Activated B cell treated with CpG ODN at 0.5 μM for 24 hours (primary cell): ENCODE results near the gene CDCA4. TPM values are rescaled to one million over a fixed set of nuclear protein-coding genes. Genes with fewer than 3 reads are reported as not detected.

ENCODE experiments used
- ATAC-seq: fragments of 200-7000 bp; cut with Tn5 transposase; one replicate; pipeline ENCODE4 v1.10.0; 2021; ENCODE audit warnings: low read depth, mild to moderate bottlenecking, moderate library complexity
- CTCF ChIA-PET: fragments of 350-600 bp; sonication (Branson Sonifier 250); formaldehyde crosslinking; loops from one replicate; lab custom pipeline; 2021; ENCODE audit warnings: antibody characterized with exemption; lab: Charles Lee
- POLR2A ChIA-PET: fragments of 350-600 bp; sonication (Branson Sonifier 250); formaldehyde crosslinking; loops from one replicate; lab custom pipeline; 2021; ENCODE audit warnings: antibody characterized with exemption; lab: Charles Lee
- DNase-seq: peaks from one replicate; pipeline ENCODE4 v3.0.0; 2022
- H3K27ac Mint-ChIP-seq: one replicate; pipeline ENCODE4 v1.8.0; 2020; ENCODE audit warnings: mixed read lengths
- H3K27me3 Mint-ChIP-seq: one replicate; pipeline ENCODE4 v1.8.0; 2021; ENCODE audit warnings: mixed read lengths
- H3K36me3 Mint-ChIP-seq: one replicate; pipeline ENCODE4 v1.8.0; 2021; ENCODE audit warnings: low read depth, mixed read lengths
- H3K4me1 Mint-ChIP-seq: one replicate; pipeline ENCODE4 v1.8.0; 2021; ENCODE audit warnings: mixed read lengths
- H3K4me3 Mint-ChIP-seq: one replicate; pipeline ENCODE4 v1.8.0; 2020; ENCODE audit warnings: mild to moderate bottlenecking, mixed read lengths
- H3K9me3 Mint-ChIP-seq: one replicate; pipeline ENCODE4 v1.8.0; 2020; ENCODE audit warnings: mixed read lengths
- CTCF ChIP-seq: fragments of 200-600 bp; IDR thresholded peaks from one replicate; pipeline ENCODE4 v1.8.0; 2022; ENCODE audit warnings: antibody characterized with exemption, mild to moderate bottlenecking
- intact Hi-C: fragments of 100-400 bp; cut with micrococcal nuclease; formaldehyde crosslinking; loops from one replicate; pipeline ENCODE4 v1.15.1; 2024
- total RNA-seq: library from RNA; stranded (reverse); gene quantifications from 2 replicates; pipeline ENCODE4 v1.2.3, GENCODE V29; 2022

Gene CDCA4
- total RNA-seq, 1 donor from 2014 or later, result 13.6 TPM

DNA sequence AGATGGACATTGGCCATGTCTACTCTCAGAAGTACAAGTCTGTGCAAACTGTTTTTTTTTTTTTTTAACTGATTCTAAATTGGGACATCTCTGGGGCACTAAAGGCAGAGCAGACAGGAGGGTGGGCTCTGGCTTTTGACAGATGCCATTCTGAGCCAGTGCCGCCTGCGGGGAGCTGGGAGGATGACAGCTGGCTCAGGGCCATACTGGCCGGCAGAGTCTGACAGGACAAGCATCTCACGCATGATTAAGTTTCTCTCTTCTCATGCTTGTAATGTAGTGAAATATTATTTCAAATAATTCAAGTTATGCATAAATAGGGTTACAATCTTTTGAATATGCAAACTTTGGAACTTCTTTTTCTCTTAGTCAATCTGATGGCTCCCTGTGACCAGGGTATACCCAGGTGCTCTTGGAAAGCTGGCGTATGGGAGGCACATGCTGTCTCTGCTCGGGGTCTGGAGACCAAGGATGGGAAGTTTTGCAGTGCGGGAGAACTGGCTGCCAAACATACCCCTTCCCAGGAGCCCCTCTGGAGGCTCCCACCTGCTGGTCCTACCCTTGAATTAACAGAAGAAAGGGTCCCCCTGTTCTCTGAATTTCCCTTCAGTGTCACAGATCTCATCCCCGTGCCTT lies 7.6 kb downstream of the CDCA4 start:
- Mint-ChIP-seq H3K27ac (no peak overlapping the region), H3K4me1 (peaks cover 47% of the 10 kb centered on the region), H3K9me3 (no peaks in the 10 kb centered on the region), H3K36me3 (peaks cover 40% of the 10 kb centered on the region), H3K27me3 (no peaks in the 10 kb centered on the region), H3K4me3 (no peak overlapping the region)
- intact Hi-C loops, result no loop called here
- DNase-seq (no peak), ATAC-seq (no peak)
- POLR2A ChIA-PET, result interaction anchor here (0.6 kb wide), 1 partner anchor 22 kb away, joined by 3 read pairs; no protein-coding TSS in a partner anchor
- CTCF ChIA-PET, result no interaction called here
- TF ChIP-seq CTCF, result no peak

GRCh38 chr14:105012171-105012985 lies 8.5 kb downstream of the CDCA4 start:
- H3K27me3 Mint-ChIP-seq, result no peaks in the 10 kb centered on the region
- no peak for ATAC-seq

GRCh38 chr14:105011312-105011990 lies 9.4 kb downstream of the CDCA4 start:
- TF ChIP-seq CTCF, result no peak
- peaks cover 37% of the 10 kb centered on the region for H3K4me1 Mint-ChIP-seq
- no peak overlapping the region for H3K27ac Mint-ChIP-seq
- H3K36me3 Mint-ChIP-seq, result peaks cover 39% of the 10 kb centered on the region
- no peaks in the 10 kb centered on the region for H3K9me3 Mint-ChIP-seq
- POLR2A ChIA-PET, result no interaction called here
- H3K4me3 Mint-ChIP-seq, result no peak overlapping the region
- DNase-seq (no peak), ATAC-seq (no peak)
- no peaks in the 10 kb centered on the region for H3K27me3 Mint-ChIP-seq
- CTCF ChIA-PET, result interaction anchor here (1.1 kb wide), 2 partner anchors 24 to 119 kb away, joined by 3 read pairs; no protein-coding TSS in a partner anchor
- intact Hi-C loops, result no loop called here

More at GRCh38 chr14:105012171-105012985, 8.5 kb downstream of the CDCA4 start:
- intact Hi-C loops, result loop anchor here (1.0 kb wide), 1 partner anchor 33 kb away; no protein-coding TSS in a partner anchor
- Mint-ChIP-seq H3K4me1 (peaks cover 42% of the 10 kb centered on the region), H3K27ac (no peak overlapping the region), H3K36me3 (peaks cover 39% of the 10 kb centered on the region), H3K4me3 (no peak overlapping the region), H3K9me3 (no peaks in the 10 kb centered on the region)
- no peak for TF ChIP-seq CTCF
- ChIA-PET CTCF (interaction anchor here (1.1 kb wide), 1 partner anchor 23 kb away, joined by 3 read pairs; no protein-coding TSS in a partner anchor), POLR2A (interaction anchor here (0.6 kb wide), 1 partner anchor 23 kb away, joined by 3 read pairs; no protein-coding TSS in a partner anchor)
- no peak for DNase-seq

- H3K27me3 Mint-ChIP-seq, result no peaks in the 10 kb centered on the region
- ChIA-PET CTCF (interaction anchor here (1.1 kb wide), 1 partner anchor 118 kb away, joined by 3 read pairs; no protein-coding TSS in a partner anchor), POLR2A (no interaction called here)
- no peak for TF ChIP-seq CTCF
- H3K4me1 Mint-ChIP-seq, result peaks cover 31% of the 10 kb centered on the region
- H3K27ac Mint-ChIP-seq, result no peak overlapping the region
- no peaks in the 10 kb centered on the region for H3K9me3 Mint-ChIP-seq
- no peak for ATAC-seq
- DNase-seq, result no peak
- H3K4me3 Mint-ChIP-seq, result no peak overlapping the region
- intact Hi-C loops, result no loop called here
- H3K36me3 Mint-ChIP-seq, result peaks cover 35% of the 10 kb centered on the region
These were observed 10.0 kb downstream of the CDCA4 start for GRCh38 chr14:105010891-105011291.
